ENCODE measurements around the gene SLC6A3. TPM values are rescaled to one million over a fixed set of nuclear protein-coding genes. Genes with fewer than 3 reads are reported as not detected.

SLC6A3 gene
- total and polyA plus RNA-seq, 4 donors: 0.30 to 1.1 (median 0.90) TPM

GRCh38 chr5:1378096-1378495 lies 67.1 kb downstream of the SLC6A3 start:
- Histone ChIP-seq H3K4me1 (ENCODE audit: control insufficient read depth in 5 of 5, insufficient read depth in 5 of 5, low read length in 5 of 5) (peaks cover 0 to 47% (median 3%) of the 10 kb centered on the region in 5 donors), H3K36me3 (ENCODE audit: control insufficient read depth in 4 of 4, insufficient read depth in 4 of 4, low read length in 4 of 4) (no peaks in the 10 kb centered on the region), H3K4me3 (no peak overlapping the region), H3K27ac (ENCODE audit: low read depth in 1 of 2, low read length in 1 of 2) (no peak overlapping the region), H3K27me3 (ENCODE audit: control insufficient read depth in 3 of 3, insufficient read depth in 3 of 3, low read length in 2 of 3) (peaks cover 0 to 4% (median 0%) of the 10 kb centered on the region in 3 donors), H3K9me3 (ENCODE audit: control insufficient read depth in 4 of 4, insufficient read depth in 3 of 4, low read length in 3 of 4) (no peaks in the 10 kb centered on the region), H3K9ac (ENCODE audit: insufficient read depth in 1 of 2, low read length in 2 of 2) (no peak overlapping the region)
- WGBS, 2 donors: 93 to 95% methylated on average over 18 of the region's 18 CpGs
- DNase-seq (no peak), ATAC-seq (ENCODE audit: insufficient read depth, low FRiP score) (no peak)
- TF ChIP-seq, protein P1, sequence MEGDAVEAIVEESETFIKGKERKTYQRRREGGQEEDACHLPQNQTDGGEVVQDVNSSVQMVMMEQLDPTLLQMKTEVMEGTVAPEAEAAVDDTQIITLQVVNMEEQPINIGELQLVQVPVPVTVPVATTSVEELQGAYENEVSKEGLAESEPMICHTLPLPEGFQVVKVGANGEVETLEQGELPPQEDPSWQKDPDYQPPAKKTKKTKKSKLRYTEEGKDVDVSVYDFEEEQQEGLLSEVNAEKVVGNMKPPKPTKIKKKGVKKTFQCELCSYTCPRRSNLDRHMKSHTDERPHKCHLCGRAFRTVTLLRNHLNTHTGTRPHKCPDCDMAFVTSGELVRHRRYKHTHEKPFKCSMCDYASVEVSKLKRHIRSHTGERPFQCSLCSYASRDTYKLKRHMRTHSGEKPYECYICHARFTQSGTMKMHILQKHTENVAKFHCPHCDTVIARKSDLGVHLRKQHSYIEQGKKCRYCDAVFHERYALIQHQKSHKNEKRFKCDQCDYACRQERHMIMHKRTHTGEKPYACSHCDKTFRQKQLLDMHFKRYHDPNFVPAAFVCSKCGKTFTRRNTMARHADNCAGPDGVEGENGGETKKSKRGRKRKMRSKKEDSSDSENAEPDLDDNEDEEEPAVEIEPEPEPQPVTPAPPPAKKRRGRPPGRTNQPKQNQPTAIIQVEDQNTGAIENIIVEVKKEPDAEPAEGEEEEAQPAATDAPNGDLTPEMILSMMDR (IDR thresholded peaks at IDR 0.05; ENCODE audit: control extremely low read depth, extremely low read depth): no peak

- Histone ChIP-seq H3K9me3 (ENCODE audit: control insufficient read depth in 4 of 4, insufficient read depth in 3 of 4, low read length in 3 of 4) (no peaks in the 10 kb centered on the region), H3K27me3 (ENCODE audit: control insufficient read depth in 3 of 3, insufficient read depth in 3 of 3, low read length in 2 of 3) (peaks cover 0 to 4% (median 0%) of the 10 kb centered on the region in 3 donors), H3K36me3 (ENCODE audit: control insufficient read depth in 4 of 4, insufficient read depth in 4 of 4, low read length in 4 of 4) (no peaks in the 10 kb centered on the region), H3K9ac (ENCODE audit: insufficient read depth in 1 of 2, low read length in 2 of 2) (no peak overlapping the region), H3K27ac (ENCODE audit: low read depth in 1 of 2, low read length in 1 of 2) (no peak overlapping the region), H3K4me3 (no peak overlapping the region), H3K4me1 (ENCODE audit: control insufficient read depth in 5 of 5, insufficient read depth in 5 of 5, low read length in 5 of 5) (peaks cover 0 to 47% (median 3%) of the 10 kb centered on the region in 5 donors)
- DNase-seq (peak; percentile 86 to 88 (median 88)), ATAC-seq (ENCODE audit: insufficient read depth, low FRiP score) (no peak)
- TF ChIP-seq, protein P1 (IDR thresholded peaks at IDR 0.05; ENCODE audit: control extremely low read depth, extremely low read depth): no peak
- 77 to 83% methylated on average over 3 of the region's 3 CpGs for WGBS, 2 donors
These were observed 68.3 kb downstream of the SLC6A3 start for GRCh38 chr5:1376981-1377380.

DNA sequence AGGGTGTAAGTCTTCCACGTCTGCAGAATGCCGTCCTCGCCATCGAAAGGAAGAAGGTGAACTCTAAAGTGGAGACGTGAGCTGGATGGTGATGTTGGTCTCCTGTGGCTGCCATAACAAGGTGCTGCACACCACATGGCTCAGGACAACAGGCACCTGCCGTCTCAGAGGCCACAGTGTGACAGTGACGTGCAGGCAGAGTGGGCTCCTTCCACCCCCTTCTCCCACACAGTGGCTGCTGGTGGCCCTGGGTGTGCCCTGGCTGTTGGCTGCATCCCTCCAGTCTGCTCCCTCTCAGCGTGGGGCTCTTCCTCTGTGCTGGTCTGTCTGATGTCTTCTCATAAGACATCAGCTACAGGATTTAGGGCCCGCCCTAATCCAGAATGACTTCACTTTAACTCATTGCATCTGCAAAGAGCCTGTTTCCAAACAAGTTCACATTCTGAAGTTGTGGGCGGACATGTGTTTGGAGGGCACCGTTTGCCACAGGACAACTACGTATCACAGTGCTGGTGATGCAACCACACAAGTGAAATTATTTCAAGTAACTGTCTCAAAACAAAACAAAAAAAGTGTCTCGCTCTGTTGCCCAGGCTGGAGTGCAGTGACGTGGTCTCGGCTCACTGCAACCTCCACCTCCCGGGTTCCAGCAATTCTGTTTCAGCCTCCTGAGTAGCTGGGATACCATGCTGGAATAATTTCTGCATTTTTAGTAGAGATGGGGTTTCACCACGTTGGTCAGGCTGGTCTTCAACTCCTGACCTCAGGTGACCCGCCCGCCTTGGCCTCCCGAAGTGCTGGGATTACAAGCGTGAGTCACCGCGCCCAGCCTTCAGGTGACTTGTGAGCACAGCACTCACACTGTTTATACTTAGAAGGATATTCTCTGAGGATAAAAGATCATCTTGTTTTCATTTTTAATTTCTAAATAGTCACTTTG lies 69.1 kb downstream of the SLC6A3 start:
- ATAC-seq (ENCODE audit: insufficient read depth, low FRiP score) (no peak), DNase-seq (no peak)
- no peak overlapping the region for H3K9ac ChIP-seq (ENCODE audit: insufficient read depth in 1 of 2, low read length in 2 of 2)
- H3K9me3 ChIP-seq (ENCODE audit: control insufficient read depth in 4 of 4, insufficient read depth in 3 of 4, low read length in 3 of 4): peaks cover 0 to 2% (median 0%) of the 10 kb centered on the region in 4 donors
- no peak overlapping the region for H3K27ac ChIP-seq (ENCODE audit: low read depth in 1 of 2, low read length in 1 of 2)
- no peak overlapping the region for H3K4me3 ChIP-seq
- WGBS, 2 donors: 78 to 83% methylated on average over 23 of the region's 23 CpGs
- TF ChIP-seq, protein P1 (IDR thresholded peaks at IDR 0.05; ENCODE audit: control extremely low read depth, extremely low read depth): no peak
- H3K27me3 ChIP-seq (ENCODE audit: control insufficient read depth in 3 of 3, insufficient read depth in 3 of 3, low read length in 2 of 3): no peaks in the 10 kb centered on the region
- no peaks in the 10 kb centered on the region for H3K36me3 ChIP-seq (ENCODE audit: control insufficient read depth in 4 of 4, insufficient read depth in 4 of 4, low read length in 4 of 4)
- H3K4me1 ChIP-seq (ENCODE audit: control insufficient read depth in 5 of 5, insufficient read depth in 5 of 5, low read length in 5 of 5): peaks cover 0 to 47% (median 2%) of the 10 kb centered on the region in 5 donors

Measured in lung (tissue), 12 donors.